Activated B cell treated with CpG ODN at 0.5 μM for 24 hours (primary cell): ENCODE measurements around the gene C11orf21. TPM values are rescaled to one million over a fixed set of nuclear protein-coding genes. Genes with fewer than 3 reads are reported as not detected.

ENCODE experiments used
- ATAC-seq: fragments of 200-7000 bp; cut with Tn5 transposase; one replicate; pipeline ENCODE4 v1.10.0; 2021; ENCODE audit warnings: low read depth, mild to moderate bottlenecking, moderate library complexity
- CTCF ChIA-PET: fragments of 350-600 bp; sonication (Branson Sonifier 250); formaldehyde crosslinking; loops from one replicate; lab custom pipeline; 2021; ENCODE audit warnings: antibody characterized with exemption; lab: Charles Lee
- POLR2A ChIA-PET: fragments of 350-600 bp; sonication (Branson Sonifier 250); formaldehyde crosslinking; loops from one replicate; lab custom pipeline; 2021; ENCODE audit warnings: antibody characterized with exemption; lab: Charles Lee
- DNase-seq: peaks from one replicate; pipeline ENCODE4 v3.0.0; 2022
- H3K27ac Mint-ChIP-seq: one replicate; pipeline ENCODE4 v1.8.0; 2020; ENCODE audit warnings: mixed read lengths
- H3K27me3 Mint-ChIP-seq: one replicate; pipeline ENCODE4 v1.8.0; 2021; ENCODE audit warnings: mixed read lengths
- H3K36me3 Mint-ChIP-seq: one replicate; pipeline ENCODE4 v1.8.0; 2021; ENCODE audit warnings: low read depth, mixed read lengths
- H3K4me1 Mint-ChIP-seq: one replicate; pipeline ENCODE4 v1.8.0; 2021; ENCODE audit warnings: mixed read lengths
- H3K4me3 Mint-ChIP-seq: one replicate; pipeline ENCODE4 v1.8.0; 2020; ENCODE audit warnings: mild to moderate bottlenecking, mixed read lengths
- H3K9me3 Mint-ChIP-seq: one replicate; pipeline ENCODE4 v1.8.0; 2020; ENCODE audit warnings: mixed read lengths
- CTCF ChIP-seq: fragments of 200-600 bp; IDR thresholded peaks from one replicate; pipeline ENCODE4 v1.8.0; 2022; ENCODE audit warnings: antibody characterized with exemption, mild to moderate bottlenecking
- intact Hi-C: fragments of 100-400 bp; cut with micrococcal nuclease; formaldehyde crosslinking; loops from one replicate; pipeline ENCODE4 v1.15.1; 2024
- total RNA-seq: library from RNA; stranded (reverse); gene quantifications from 2 replicates; pipeline ENCODE4 v1.2.3, GENCODE V29; 2022

Gene C11orf21
- total RNA-seq, 1 donor from 2014 or later = 8.8 TPM

GRCh38 chr11:2269601-2270321, 32.0 kb downstream of the C11orf21 start:
- no peaks in the 10 kb centered on the region for H3K9me3 Mint-ChIP-seq
- peak overlapping the region; percentile 70 for H3K4me3 Mint-ChIP-seq
- peaks cover 41% of the 10 kb centered on the region for H3K4me1 Mint-ChIP-seq
- H3K36me3 Mint-ChIP-seq = no peaks in the 10 kb centered on the region
- ChIA-PET CTCF (interaction anchor here (1.0 to 1.3 kb wide), 3 partner anchors 35 to 151 kb away, joined by 4 to 7 read pairs (median 5); no protein-coding TSS in a partner anchor), POLR2A (interaction anchor here (1.0 to 1.4 kb wide), 4 partner anchors 30 to 131 kb away, joined by 3 to 16 read pairs (median 4); partner anchors contain the start of genes C11orf21, CD81, TSPAN32 and TSSC4)
- ATAC-seq = peak; percentile 23
- no peak for TF ChIP-seq CTCF
- DNase-seq = peak; percentile 55
- intact Hi-C loops = loop anchor here (1.0 to 5.0 kb wide), 5 partner anchors 32 to 417 kb away; partner anchors contain the start of genes C11orf21 and LSP1
- peaks cover 6% of the 10 kb centered on the region for H3K27me3 Mint-ChIP-seq
- peak overlapping the region; percentile 74 for H3K27ac Mint-ChIP-seq

- ChIA-PET CTCF (interaction anchor here (1.0 to 1.3 kb wide), 3 partner anchors 36 to 152 kb away, joined by 4 to 7 read pairs (median 5); no protein-coding TSS in a partner anchor), POLR2A (interaction anchor here (0.7 to 1.7 kb wide), 7 partner anchors 30 to 431 kb away, joined by 3 to 16 read pairs (median 4); partner anchors contain the start of genes C11orf21, CD81, KCNQ1OT1 and TSPAN32)
- Mint-ChIP-seq H3K27me3 (peaks cover 6% of the 10 kb centered on the region), H3K4me1 (peaks cover 41% of the 10 kb centered on the region), H3K36me3 (no peaks in the 10 kb centered on the region), H3K27ac (peak overlapping the region; percentile 74), H3K4me3 (peak overlapping the region; percentile 70), H3K9me3 (no peaks in the 10 kb centered on the region)
- DNase-seq = peak; percentile 75
- intact Hi-C loops = loop anchor here (1.0 to 5.0 kb wide), 4 partner anchors 32 to 417 kb away; partner anchors contain the start of genes C11orf21 and LSP1
- no peak for TF ChIP-seq CTCF
- peak; percentile 62 for ATAC-seq
Observed at GRCh38 chr11:2268729-2269600, 32.8 kb downstream of the C11orf21 start.

DNA sequence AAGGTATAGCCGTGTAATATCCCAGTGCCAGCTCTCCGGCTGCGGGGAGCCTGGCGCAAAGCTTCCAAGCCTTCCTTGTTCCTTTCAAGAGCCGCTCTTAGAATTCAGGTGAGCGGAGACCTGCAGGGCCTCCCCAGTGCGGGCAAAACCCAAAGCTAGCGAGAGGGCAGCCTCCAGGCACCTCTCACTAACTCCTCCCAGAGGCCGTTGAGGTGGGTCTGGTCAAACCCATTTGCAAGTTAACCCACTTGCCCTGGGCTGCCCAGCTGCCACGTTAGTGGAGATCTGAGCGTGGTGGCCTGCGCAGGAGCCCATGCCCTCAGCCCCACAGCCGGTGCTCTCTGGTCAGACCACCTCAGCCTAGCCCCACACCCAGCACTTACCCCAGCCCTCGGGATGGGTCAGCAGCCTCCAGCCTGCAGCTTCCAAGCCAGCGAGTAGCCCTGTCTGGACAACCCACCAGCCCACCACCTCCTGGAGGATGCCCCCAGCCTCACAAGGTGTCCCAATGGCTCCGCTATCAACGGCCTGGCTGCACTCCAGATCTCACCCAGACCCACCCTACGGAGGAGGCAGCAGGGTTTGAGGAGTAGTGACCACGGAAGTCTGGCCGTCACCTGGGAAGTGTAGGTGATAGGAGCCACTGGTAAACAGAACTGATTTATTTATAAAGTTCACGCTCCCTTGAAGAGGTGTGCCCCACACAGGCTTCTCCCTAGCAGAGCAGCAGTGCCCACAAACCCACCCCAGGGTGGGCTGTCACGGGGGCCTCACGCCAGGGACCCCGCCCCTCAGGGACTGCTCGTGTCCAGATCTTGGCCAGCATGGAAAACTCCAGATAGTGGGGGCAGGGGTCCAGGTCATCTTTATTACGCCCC, 33.6 kb downstream of the C11orf21 start:
- Mint-ChIP-seq H3K9me3 (no peaks in the 10 kb centered on the region), H3K4me3 (peak overlapping the region; percentile 57), H3K27ac (peak overlapping the region; percentile 65), H3K36me3 (no peaks in the 10 kb centered on the region), H3K27me3 (peaks cover 6% of the 10 kb centered on the region), H3K4me1 (peaks cover 41% of the 10 kb centered on the region)
- TF ChIP-seq CTCF = no peak
- no peak for ATAC-seq
- DNase-seq = no peak
- CTCF ChIA-PET = interaction anchor here (1.0 to 1.6 kb wide), 2 partner anchors 31 to 36 kb away, joined by 3 to 5 read pairs; no protein-coding TSS in a partner anchor
- intact Hi-C loops = loop anchor here (2.0 to 5.0 kb wide), 3 partner anchors 47 to 416 kb away; partner anchors contain the start of gene LSP1
- POLR2A ChIA-PET = interaction anchor here (0.6 to 1.7 kb wide), 4 partner anchors 34 to 432 kb away, joined by 3 to 7 read pairs (median 4); partner anchors contain the start of genes C11orf21, CD81, KCNQ1OT1 and TSPAN32

DNA sequence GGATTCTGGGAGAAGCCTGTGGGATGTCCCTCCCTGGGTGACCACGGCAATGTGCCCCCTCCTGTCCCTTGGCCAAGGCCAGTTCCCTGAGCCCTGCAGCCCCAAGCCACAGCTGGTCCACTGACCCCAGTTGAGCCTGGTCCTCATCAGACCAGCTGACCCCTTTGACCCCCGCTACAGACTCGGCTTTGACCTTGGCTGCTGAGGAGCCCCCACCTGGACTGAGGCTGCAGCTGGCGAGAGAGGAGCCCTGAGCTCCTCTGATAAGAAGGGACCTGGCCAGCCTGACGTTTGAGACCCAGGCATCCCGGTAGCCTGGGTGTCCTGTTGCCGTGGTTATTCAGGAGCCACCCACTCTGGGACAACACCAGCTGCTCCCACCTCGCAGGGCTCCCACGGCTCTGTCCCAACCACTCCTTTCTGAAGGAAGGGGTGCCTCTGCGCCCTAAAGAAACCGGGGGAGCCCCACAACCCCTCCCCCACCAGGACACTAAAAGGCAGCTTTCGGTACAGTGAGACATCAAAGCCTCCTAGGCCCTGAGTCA, 34.3 kb downstream of the C11orf21 start:
- Mint-ChIP-seq H3K27ac (no peak overlapping the region), H3K4me1 (peaks cover 41% of the 10 kb centered on the region), H3K36me3 (no peaks in the 10 kb centered on the region), H3K9me3 (no peaks in the 10 kb centered on the region), H3K4me3 (no peak overlapping the region), H3K27me3 (peaks cover 6% of the 10 kb centered on the region)
- intact Hi-C loops = loop anchor here (5.0 kb wide), 2 partner anchors 115 to 415 kb away; partner anchors contain the start of gene LSP1
- POLR2A ChIA-PET = interaction anchor here (0.6 to 1.7 kb wide), 3 partner anchors 35 to 123 kb away, joined by 4 to 7 read pairs (median 4); partner anchors contain the start of genes C11orf21, CD81 and TSPAN32
- no peak for TF ChIP-seq CTCF
- no peak for ATAC-seq
- no peak for DNase-seq
- CTCF ChIA-PET = interaction anchor here (1.0 to 1.6 kb wide), 2 partner anchors 32 to 37 kb away, joined by 3 to 5 read pairs; no protein-coding TSS in a partner anchor
